Neural cell (in vitro differentiated cells): ENCODE measurements around the gene KIF19. TPM values are rescaled to one million over a fixed set of nuclear protein-coding genes. Genes with fewer than 3 reads are reported as not detected.

Source experiments
- H2AFZ ChIP-seq: fragments of 200-600, 300-800 bp; sonication (generic), shearing (Covaris generic); 2 replicates; pipeline ENCODE4 v1.6.0; 2014; ENCODE audit warnings: low read depth, mild to moderate bottlenecking, antibody characterized with exemption, low read length, moderate library complexity
- H3F3A ChIP-seq: fragments of 200-600 bp; shearing (Covaris generic); 2 replicates; pipeline ENCODE4 v1.6.1; 2016; ENCODE audit warnings: mild to moderate bottlenecking, moderate library complexity, mixed read lengths, antibody characterized with exemption, low read length; ENCODE audit not compliant: insufficient read depth, poor library complexity, severe bottlenecking
- H3K27ac ChIP-seq: fragments of 200-600, 300-800 bp; sonication (generic), shearing (Covaris generic); 2 replicates; pipeline ENCODE4 v1.5.1; 2014; ENCODE audit warnings: mild to moderate bottlenecking, low read length, moderate library complexity
- H3K27me3 ChIP-seq: fragments of 300-800, 200-600 bp; sonication (generic), shearing (Covaris generic); 2 replicates; pipeline ENCODE4 v1.6.0; 2014; ENCODE audit warnings: mild to moderate bottlenecking, low read depth, low read length, moderate library complexity; ENCODE audit not compliant: insufficient read depth
- H3K36me3 ChIP-seq: fragments of 300-800, 200-600 bp; sonication (generic), shearing (Covaris generic); 2 replicates; pipeline ENCODE4 v1.5.1; 2014; ENCODE audit warnings: mild to moderate bottlenecking, antibody characterized with exemption, low read length, moderate library complexity; ENCODE audit not compliant: insufficient read depth
- H3K4me2 ChIP-seq: fragments of 300-800, 200-600 bp; sonication (generic), shearing (Covaris generic); 2 replicates; pipeline ENCODE4 v1.6.0; 2014; ENCODE audit warnings: mild to moderate bottlenecking, low read length
- H3K4me3 ChIP-seq: fragments of 300-800, 200-600 bp; sonication (generic), shearing (Covaris generic); 2 replicates; pipeline ENCODE4 v1.5.1; 2014; ENCODE audit warnings: mild to moderate bottlenecking, low read length, moderate library complexity
- H3K79me2 ChIP-seq: fragments of 200-600 bp; shearing (Covaris generic); replicated peaks from 2 replicates; pipeline ENCODE4 v1.6.0; 2014; ENCODE audit warnings: mild to moderate bottlenecking, low read length, moderate library complexity; ENCODE audit not compliant: insufficient read depth
- H3K9ac ChIP-seq: fragments of 300-800, 200-600 bp; sonication (generic), shearing (Covaris generic); 2 replicates; pipeline ENCODE4 v1.6.1; 2016; ENCODE audit warnings: mild to moderate bottlenecking, low read length, mixed read lengths
- H3K9me2 ChIP-seq: fragments of 200-600 bp; shearing (Covaris generic); 2 replicates; pipeline ENCODE4 v1.6.1; 2016; ENCODE audit warnings: mild to moderate bottlenecking, low read length, mixed read lengths; ENCODE audit not compliant: insufficient read depth
- H3K9me3 ChIP-seq: fragments of 200-600, 300-800 bp; sonication (generic), shearing (Covaris generic); 2 replicates; pipeline ENCODE4 v1.6.1; 2016; ENCODE audit warnings: mild to moderate bottlenecking, mixed run types, low read length, moderate library complexity, mixed read lengths
- H4K20me1 ChIP-seq: fragments of 200-600 bp; shearing (Covaris generic); 2 replicates; pipeline ENCODE4 v1.6.1; 2016; ENCODE audit warnings: mild to moderate bottlenecking, mixed run types; ENCODE audit not compliant: insufficient read depth
- EP300 ChIP-seq: fragments of 450-650 bp; conservative IDR thresholded peaks from 2 replicates; pipeline ENCODE4 v1.6.1; 2014; ENCODE audit warnings: antibody characterized with exemption, mild to moderate bottlenecking, moderate library complexity; ENCODE audit not compliant: poor library complexity, severe bottlenecking
- EZH2 ChIP-seq: fragments of 200-600, 300-800 bp; shearing (Covaris generic), sonication (generic); IDR thresholded peaks from 2 replicates; pipeline ENCODE4 v1.6.1; 2014; ENCODE audit warnings: antibody characterized with exemption, low read length, borderline replicate concordance, mild to moderate bottlenecking; ENCODE audit not compliant: insufficient read depth, poor library complexity, severe bottlenecking
- MXI1 ChIP-seq: fragments of 450-650 bp; conservative IDR thresholded peaks from 2 replicates; pipeline ENCODE4 v1.6.1; 2014; ENCODE audit warnings: antibody characterized with exemption, mild to moderate bottlenecking; ENCODE audit not compliant: poor library complexity, severe bottlenecking
- POLR2AphosphoS5 ChIP-seq: IDR thresholded peaks from 2 replicates; pipeline ENCODE4 v1.6.1; 2012
- RAD21 ChIP-seq: fragments of 450-650 bp; conservative IDR thresholded peaks from 2 replicates; pipeline ENCODE4 v1.6.1; 2014; ENCODE audit warnings: antibody characterized with exemption, mild to moderate bottlenecking, moderate library complexity
- SMC3 ChIP-seq: fragments of 450-650 bp; conservative IDR thresholded peaks from 2 replicates; pipeline ENCODE4 v1.6.1; 2014; ENCODE audit warnings: antibody characterized with exemption, mild to moderate bottlenecking, moderate library complexity; ENCODE audit not compliant: poor library complexity
- TAF1 ChIP-seq: IDR thresholded peaks from 2 replicates; pipeline ENCODE4 v1.6.1; 2012; ENCODE audit warnings: low read depth
- polyA plus RNA-seq: library from polyadenylated mRNA; depleted of rRNA; stranded (reverse); fragments of >200 nt; gene quantifications from 2 replicates; pipeline ENCODE4 v1.2.3, GENCODE V29; 2014
- TF ChIP-seq, protein P1 (sequence below): IDR thresholded peaks from 2 replicates; pipeline ENCODE4 v1.6.1; 2012; ENCODE audit warnings: borderline replicate concordance
- TF ChIP-seq, protein P2 (sequence below): fragments of 450-650 bp; IDR thresholded peaks from 2 replicates; pipeline ENCODE4 v1.5.1; 2014; ENCODE audit warnings: antibody characterized with exemption, mild to moderate bottlenecking, moderate library complexity; ENCODE audit not compliant: poor library complexity, severe bottlenecking

Gene KIF19
- polyA plus RNA-seq, 1 donor from 2014 or later = not detected

DNA sequence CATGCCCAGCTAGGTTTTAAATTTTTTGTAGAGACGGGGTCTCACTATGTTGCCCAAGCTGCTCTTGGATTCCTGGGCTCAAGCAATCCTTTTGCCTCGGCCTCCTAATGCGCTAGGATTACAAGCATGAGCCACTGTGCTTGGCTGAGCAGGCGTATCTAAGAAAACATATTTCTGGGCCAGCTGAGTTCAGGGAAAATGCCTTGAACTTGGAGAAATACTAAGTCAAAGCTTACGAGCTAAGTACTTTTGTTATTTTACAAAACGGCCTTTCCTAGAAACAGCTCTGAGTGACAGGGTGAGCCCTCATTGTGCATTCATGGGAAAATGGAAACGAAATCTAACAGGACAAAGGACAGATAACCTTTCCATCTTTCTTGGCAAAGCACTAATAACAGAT, 27.2 kb upstream of the KIF19 start:
- H3K27ac ChIP-seq = no peak overlapping the region
- TF ChIP-seq POLR2AphosphoS5 (no peak), SMC3 (no peak), MXI1 (no peak), EP300 (no peak), TAF1 (no peak), EZH2 (no peak), RAD21 (no peak)
- TF ChIP-seq, protein P1, sequence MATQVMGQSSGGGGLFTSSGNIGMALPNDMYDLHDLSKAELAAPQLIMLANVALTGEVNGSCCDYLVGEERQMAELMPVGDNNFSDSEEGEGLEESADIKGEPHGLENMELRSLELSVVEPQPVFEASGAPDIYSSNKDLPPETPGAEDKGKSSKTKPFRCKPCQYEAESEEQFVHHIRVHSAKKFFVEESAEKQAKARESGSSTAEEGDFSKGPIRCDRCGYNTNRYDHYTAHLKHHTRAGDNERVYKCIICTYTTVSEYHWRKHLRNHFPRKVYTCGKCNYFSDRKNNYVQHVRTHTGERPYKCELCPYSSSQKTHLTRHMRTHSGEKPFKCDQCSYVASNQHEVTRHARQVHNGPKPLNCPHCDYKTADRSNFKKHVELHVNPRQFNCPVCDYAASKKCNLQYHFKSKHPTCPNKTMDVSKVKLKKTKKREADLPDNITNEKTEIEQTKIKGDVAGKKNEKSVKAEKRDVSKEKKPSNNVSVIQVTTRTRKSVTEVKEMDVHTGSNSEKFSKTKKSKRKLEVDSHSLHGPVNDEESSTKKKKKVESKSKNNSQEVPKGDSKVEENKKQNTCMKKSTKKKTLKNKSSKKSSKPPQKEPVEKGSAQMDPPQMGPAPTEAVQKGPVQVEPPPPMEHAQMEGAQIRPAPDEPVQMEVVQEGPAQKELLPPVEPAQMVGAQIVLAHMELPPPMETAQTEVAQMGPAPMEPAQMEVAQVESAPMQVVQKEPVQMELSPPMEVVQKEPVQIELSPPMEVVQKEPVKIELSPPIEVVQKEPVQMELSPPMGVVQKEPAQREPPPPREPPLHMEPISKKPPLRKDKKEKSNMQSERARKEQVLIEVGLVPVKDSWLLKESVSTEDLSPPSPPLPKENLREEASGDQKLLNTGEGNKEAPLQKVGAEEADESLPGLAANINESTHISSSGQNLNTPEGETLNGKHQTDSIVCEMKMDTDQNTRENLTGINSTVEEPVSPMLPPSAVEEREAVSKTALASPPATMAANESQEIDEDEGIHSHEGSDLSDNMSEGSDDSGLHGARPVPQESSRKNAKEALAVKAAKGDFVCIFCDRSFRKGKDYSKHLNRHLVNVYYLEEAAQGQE = no peak
- TF ChIP-seq, protein P2, sequence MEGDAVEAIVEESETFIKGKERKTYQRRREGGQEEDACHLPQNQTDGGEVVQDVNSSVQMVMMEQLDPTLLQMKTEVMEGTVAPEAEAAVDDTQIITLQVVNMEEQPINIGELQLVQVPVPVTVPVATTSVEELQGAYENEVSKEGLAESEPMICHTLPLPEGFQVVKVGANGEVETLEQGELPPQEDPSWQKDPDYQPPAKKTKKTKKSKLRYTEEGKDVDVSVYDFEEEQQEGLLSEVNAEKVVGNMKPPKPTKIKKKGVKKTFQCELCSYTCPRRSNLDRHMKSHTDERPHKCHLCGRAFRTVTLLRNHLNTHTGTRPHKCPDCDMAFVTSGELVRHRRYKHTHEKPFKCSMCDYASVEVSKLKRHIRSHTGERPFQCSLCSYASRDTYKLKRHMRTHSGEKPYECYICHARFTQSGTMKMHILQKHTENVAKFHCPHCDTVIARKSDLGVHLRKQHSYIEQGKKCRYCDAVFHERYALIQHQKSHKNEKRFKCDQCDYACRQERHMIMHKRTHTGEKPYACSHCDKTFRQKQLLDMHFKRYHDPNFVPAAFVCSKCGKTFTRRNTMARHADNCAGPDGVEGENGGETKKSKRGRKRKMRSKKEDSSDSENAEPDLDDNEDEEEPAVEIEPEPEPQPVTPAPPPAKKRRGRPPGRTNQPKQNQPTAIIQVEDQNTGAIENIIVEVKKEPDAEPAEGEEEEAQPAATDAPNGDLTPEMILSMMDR = no peak

DNA sequence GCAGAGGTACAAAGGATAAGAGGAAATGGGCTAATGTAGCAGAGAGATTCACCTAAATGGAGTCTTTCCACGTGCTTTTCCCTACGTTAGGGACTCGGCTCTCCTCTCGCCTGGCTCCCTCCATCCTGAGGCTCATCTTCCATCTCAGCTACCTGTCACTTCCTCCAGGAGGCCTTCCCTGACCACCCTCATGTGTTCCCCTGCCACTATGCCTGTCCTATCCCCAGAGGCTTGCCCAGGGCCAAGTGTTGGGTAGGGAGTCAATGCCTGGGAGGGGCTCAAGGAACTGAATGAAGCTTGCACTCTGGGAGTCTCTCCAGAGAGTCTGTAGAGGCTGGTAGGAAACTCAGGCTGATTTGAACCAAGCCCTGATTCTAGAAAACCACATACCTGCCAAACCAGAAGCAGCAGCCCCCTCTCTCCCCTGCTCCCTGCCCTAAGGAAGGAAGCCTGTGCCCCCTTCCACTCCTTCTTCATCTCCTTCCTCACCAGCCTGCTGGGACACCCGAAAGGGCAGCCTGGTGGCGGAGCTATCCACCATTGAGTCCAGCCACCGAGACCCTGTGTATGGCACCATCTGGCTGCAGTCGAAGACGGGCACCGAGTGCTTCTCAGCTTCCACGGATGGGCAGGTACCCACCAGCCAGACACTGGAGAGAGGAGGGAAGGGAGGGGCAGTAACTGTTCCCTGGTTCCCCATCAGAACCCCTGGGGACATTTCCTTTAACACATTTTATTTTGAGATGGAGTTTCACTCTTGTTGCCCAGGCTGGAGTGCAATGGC, 26.6 kb upstream of the KIF19 start:
- Histone ChIP-seq H4K20me1 (no peaks in the 10 kb centered on the region), H3K4me3 (no peak overlapping the region), H3K9ac (no peak overlapping the region), H3K9me3 (no peaks in the 10 kb centered on the region), H3K27me3 (no peaks in the 10 kb centered on the region), H3K4me2 (no peak overlapping the region), H2AFZ (no peak overlapping the region), H3F3A (no peaks in the 10 kb centered on the region), H3K27ac (no peak overlapping the region), H3K79me2 (no peaks in the 10 kb centered on the region), H3K36me3 (no peaks in the 10 kb centered on the region), H3K9me2 (no peaks in the 10 kb centered on the region)
- TF ChIP-seq POLR2AphosphoS5 (no peak), SMC3 (no peak), MXI1 (no peak), EZH2 (no peak), RAD21 (no peak), TAF1 (no peak), EP300 (no peak)
- TF ChIP-seq, protein P1 = no peak
- TF ChIP-seq, protein P2 = no peak

More for the DNA sequence above, 27.2 kb upstream of the KIF19 start:
- Histone ChIP-seq H3K9ac (no peak overlapping the region), H3K9me3 (no peaks in the 10 kb centered on the region), H3K4me2 (no peak overlapping the region), H3K4me3 (no peak overlapping the region), H2AFZ (no peak overlapping the region), H3F3A (no peaks in the 10 kb centered on the region), H3K9me2 (no peaks in the 10 kb centered on the region), H3K27me3 (no peaks in the 10 kb centered on the region), H3K79me2 (no peaks in the 10 kb centered on the region), H4K20me1 (no peaks in the 10 kb centered on the region), H3K36me3 (no peaks in the 10 kb centered on the region)
